NCI-H1048 (cell line): ENCODE results near the gene HSD17B8.
"Not testable (repeated sequence)": the region's sequence is repeated elsewhere in the genome, so short reads cannot be mapped to it uniquely, and the experiment has no call there.

Experiments used
- DNase-seq: peaks from one replicate; lab custom pipeline; 2025; lab: John Stamatoyannopoulos, UW

HSD17B8 gene

DNA sequence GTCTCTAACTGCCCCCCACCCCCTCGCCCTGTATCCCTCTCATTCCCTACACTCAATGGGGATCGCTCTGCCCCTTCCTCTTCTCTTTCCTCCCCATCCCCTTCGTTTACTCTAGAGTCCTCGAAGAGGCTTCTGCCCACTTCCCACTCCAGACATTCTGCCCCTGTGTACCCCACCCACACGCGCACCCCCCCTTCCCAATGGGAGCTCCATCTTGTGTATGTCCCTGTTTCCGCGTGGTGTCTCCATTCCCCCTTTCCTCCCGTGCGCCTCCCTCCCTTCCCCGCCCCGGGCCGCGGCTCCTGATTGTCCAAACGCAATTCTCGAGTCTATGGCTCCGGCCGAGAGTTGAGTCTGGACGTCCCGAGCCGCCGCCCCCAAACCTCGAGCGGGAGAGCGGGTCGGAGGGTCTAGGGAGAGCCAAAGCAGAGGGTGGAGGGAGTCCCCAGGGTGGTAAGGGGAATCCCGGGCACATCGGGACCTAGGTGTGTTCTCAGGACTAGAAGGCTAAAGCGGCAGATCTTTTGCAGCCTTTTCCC, 3.2 kb downstream of the HSD17B8 start:
- DNase-seq: no peak

DNA sequence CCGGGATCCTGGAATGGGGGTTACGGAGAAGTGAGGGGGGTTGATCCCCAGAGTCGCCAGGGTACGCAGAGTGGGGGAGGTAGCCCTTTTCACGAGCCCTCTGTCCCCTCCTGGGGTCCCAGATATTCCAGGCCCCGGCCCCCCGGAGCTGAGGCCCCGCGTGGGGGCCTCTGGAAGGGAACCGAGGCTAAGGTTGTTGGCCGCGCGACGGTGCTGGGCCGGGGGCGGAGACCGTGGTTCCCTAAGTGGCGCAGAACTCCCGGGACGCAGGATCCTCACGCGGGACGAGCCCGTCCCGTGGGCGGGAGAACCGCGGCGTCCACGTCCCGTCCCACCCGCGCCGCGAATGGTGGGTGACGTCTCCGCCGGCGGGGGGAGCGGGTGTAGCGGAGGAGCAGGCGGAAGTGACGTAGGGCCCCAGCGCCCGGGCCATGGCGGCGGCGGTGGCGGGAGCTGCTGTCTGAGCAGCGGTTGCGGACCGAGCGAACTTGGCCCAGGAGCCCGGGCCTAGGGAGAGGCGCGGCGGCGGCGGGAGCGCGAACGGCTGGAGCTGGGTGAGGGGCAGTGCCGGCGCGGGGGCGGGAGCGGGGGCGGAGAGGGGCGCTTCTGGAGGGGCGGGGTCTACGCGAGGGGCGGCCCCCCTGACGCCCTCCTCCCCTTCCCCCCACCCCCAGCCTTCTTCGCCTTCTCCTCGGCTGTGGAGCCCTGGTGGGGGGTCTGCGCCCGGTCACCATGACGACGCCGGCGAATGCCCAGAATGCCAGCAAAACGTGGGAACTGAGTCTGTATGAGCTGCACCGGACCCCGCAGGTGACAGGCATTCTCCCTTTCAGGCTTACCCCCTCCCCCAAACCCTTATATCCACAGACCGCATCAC, 3.9 kb downstream of the HSD17B8 start, which contains the start of gene RING1:
TSS of gene RING1 (plus strand) at position 410 of the 877 bp plus-strand sequence. CDS start at position 733, 323 bp downstream.
- DNase-seq: peak; percentile 72

DNA sequence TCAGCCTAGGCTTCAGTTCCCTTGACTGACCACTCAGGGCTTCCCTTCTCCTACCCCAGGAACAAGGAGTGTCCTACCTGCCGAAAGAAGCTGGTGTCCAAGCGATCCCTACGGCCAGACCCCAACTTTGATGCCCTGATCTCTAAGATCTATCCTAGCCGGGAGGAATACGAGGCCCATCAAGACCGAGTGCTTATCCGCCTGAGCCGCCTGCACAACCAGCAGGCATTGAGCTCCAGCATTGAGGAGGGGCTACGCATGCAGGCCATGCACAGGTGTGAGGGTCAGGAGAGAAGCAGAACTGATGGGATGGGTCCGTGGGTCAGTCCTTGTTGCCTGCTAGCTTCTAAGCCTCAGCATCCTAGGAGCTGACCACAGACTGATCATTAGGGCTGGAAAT, 5.4 kb downstream of the HSD17B8 start:
- no peak for DNase-seq

DNA sequence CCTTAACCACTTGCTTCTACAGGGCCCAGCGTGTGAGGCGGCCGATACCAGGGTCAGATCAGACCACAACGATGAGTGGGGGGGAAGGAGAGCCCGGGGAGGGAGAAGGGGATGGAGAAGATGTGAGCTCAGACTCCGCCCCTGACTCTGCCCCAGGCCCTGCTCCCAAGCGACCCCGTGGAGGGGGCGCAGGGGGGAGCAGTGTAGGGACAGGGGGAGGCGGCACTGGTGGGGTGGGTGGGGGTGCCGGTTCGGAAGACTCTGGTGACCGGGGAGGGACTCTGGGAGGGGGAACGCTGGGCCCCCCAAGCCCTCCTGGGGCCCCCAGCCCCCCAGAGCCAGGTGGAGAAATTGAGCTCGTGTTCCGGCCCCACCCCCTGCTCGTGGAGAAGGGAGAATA, 6.7 kb downstream of the HSD17B8 start:
- DNase-seq: no peak

DNA sequence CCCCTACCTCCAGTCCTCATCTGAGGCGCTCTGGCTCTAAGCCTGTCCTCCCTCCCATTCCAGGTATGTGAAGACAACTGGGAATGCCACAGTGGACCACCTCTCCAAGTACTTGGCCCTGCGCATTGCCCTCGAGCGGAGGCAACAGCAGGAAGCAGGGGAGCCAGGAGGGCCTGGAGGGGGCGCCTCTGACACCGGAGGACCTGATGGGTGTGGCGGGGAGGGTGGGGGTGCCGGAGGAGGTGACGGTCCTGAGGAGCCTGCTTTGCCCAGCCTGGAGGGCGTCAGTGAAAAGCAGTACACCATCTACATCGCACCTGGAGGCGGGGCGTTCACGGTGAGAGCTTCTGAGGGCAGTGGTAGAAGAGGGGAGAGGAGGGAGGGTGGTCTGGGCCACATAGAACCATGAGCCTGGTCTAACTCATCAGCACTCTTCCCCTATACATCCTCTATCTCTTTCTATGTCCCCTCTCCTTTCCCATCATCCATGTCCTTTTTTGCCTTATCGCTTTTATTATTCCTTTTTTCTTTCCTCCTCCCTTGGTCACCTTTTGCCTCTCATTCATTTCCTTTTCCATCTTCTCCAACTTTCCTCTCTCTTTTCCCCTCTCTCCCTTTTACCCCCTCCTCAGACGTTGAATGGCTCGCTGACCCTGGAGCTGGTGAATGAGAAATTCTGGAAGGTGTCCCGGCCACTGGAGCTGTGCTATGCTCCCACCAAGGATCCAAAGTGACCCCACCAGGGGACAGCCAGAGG, 7.4 kb downstream of the HSD17B8 start:
- no peak for DNase-seq

DNA sequence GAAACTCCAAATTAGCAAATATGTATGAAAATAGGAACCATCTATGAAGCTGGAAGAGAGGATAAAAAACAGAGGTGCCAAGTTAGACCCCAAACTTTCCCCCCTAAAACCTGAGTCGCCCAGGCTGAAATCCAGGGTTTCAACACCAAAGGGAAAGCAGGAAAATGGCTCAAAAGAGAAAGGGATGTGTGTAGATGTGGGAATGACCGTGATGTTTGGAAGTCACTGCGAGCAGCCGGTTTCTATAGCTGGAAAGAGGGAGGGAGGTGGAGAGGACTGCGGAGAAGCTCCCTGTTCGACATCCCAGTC, 8.4 kb downstream of the HSD17B8 start:
- DNase-seq: no peak

DNA sequence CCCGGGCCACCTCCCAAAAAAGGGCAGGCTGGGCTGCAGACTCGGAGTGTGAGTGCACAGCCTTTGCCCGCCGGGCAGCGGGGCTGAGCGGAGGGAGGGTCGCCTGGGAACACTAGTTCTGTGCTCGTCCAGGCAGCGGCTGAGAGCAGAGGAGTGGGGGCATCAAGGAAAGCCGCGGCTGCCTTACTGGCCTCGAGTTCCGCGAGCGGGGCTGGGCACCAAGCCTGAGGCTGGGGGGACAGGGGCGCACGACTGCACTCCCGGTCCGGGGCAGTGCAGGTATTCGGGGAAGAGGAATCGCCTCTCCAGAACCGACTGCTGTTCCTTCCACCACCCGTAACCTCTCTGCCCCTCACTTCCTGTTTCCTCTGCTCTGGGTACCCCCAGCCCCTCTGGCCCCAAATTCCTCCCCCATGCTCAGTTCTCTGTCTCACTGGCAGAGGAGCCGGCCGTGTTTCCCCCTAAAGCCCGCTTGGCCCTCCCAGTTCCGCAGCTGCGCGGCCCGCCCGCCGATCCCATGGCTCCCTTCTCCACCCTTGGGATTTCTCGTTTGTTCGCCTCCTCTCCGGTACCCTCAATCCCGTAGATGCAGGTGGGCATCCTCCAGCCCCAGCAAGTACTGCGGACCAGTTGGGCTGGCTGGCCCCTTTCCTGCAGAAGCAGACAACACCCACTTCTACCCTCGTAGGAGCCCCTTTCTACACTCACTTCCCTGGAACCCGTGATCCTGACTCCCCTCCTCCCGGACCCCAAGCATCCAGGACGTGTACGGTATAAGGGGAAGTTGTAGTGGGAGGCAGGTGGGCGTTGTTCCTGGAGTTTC, 8.9 kb downstream of the HSD17B8 start:
- DNase-seq: no peak

DNA sequence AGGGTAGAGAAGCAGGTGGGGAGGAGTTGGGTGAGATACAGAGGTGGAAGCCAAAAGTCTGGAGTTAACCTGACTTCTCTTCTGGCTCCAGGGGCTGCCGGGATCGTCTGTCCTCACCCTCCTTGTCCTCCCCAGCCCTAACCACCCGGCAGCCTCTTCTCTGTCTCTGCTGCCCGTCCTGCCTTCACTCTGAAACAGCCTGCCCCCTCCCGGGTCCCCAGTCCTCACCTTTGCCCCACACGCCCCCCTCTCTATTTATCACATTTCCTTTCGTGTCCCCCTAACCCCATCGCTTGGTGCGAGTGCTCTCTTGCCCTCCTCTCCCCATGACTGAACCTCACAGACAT, 9.5 kb downstream of the HSD17B8 start:
- DNase-seq: no peak

DNA sequence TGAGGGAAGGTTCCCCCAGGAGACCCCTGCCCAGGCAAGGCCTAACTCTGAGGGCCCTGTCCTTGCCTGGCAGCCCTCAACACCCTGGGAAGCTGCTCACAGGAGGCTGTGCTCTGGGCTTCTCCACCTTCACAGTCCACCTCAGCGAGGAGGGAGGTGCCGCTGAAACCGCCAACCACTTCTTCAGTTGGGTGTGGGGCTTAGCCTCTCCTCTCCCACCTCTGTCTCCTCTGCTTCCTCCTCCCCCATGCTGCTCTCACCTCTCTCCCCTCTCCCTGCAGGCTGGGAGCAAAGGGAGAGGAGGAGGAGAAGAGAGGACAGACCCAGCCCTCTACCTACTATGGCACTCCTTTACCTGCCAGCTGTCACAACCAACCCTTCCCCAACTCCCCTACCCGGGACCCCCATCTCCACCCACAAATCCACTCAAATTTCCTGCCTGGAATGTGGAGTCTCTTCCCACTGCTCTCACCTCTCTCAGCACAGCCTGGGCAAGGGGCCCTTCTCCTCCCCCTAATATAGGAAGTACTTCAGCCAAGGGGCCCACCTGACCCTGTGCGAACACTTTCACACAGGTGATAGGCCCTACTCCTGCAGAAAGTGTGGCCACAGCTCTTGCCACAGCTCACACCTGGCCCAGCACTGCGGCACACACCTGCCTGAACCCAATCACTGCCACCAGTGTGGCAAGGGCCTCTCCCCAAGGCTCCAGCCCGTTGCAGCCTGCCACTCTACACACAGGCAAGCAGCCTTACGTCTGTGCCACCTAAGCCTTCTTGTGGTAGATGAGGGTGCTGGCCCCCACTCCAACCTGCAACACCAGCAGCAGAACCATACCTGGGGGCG, 11.0 kb downstream of the HSD17B8 start:
- DNase-seq: no peak

DNA sequence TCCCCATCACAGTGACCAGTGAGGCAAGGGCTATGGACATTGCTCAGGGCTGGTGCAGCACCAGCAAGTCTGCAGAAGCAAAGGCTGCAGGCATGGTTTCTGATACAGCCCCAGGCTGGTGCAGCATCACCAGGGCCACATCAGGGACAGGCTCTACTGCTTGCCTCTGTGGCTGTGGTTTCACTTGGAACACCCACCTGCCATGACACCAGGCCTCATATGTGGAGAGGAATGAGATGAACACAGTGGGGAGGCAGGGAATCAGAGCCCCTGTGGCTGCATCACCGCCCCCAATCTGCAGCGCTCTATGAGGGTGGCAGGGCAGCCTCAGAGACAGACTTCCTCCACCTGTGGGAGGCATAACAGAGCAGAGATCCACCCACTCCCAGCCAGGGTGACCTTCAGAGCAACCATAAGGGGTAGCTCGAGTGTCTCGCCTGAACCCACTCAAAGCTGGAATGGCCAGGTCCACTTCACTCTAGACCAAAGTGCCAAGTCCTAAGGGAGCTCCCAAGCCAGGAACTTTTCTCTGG, 11.7 kb downstream of the HSD17B8 start:
- DNase-seq: no peak

DNA sequence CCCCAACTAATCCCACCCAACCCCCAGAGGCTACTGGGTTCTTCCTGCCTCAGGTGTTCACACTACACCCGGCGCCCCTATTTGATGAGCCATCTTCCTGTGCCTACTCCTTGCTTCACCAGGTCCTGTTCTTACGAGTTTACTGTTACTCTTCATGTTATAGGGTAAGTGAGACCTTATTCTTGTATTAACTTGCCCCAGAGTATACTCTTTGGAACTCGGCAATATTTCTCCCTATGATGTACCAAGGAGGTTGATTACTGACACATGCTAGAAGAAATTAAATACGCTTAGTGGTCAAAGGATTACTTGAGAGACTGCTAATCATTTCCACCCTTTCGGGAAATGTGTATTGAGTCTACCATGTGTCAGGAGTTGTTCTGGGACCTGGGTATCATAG, 12.8 kb downstream of the HSD17B8 start:
- DNase-seq: no peak

DNA sequence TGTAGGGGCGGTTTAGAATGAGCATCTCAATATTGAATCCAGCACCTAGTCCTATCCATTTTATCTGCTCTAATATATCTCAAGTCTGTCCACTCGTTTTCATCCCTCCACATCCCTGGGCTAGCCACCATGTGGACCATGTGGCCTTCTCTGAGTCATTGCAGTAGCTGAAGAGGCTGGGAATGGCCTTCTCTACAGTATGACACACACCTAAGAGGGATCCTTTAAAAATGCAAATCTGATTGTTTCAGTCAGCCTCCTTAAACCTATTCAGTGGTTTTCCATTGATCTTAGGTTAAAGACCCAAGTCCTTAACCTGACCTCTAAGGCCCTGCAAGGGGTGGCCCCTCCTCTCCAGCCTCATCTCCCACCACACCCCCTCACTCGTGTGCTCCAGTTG, 13.2 kb downstream of the HSD17B8 start:
- no peak for DNase-seq

DNA sequence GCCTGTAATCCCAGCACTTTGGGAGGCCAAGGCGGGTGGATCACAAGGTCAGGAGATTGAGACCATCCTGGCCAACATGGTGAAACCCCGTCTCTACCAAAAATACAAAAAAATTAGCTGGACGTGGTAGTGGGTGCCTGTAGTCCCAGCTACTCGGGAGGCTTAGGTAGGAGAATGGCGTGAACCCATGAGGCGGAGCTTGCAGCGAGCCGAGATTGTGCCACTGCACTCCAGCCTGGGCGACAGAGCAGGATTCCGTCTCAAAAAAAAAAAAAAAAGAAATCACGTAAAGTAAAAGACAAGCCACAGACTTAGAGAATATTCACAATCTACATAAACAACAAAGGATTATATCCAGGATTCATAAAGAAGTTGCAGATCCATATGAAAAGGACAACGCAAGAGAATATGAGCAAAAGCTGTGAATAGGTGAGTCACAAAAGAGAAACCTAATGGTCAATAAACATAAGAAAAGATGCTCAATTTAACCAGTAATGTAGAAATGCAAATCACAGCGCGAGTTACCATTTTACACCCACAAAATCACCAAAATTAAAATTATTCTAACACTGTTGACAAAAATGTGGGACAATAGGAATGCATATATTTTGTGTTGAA, 22.2 kb downstream of the HSD17B8 start:
- not testable (repeated sequence) for DNase-seq

DNA sequence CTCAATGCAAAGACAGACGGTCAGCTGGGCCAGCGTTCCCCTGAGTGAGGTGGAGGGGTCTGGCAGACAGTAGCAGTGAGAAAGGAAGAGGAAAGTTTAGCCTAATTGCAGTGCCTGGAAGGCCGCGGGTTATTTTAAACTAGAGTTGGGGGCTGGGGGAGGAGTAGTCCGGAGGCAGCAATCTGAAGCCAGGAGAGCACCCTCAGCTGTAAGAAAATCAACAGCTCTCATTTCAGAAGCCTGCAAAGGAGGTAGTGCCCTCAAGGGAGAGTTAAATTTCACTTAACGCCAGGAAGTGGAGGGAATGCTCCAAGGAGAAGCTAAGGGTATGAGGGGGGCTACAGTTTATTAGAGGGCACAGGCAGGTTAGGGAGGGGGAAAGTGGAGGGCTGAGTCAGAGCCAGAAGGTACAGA, 30.8 kb downstream of the HSD17B8 start:
- DNase-seq: no peak

DNA sequence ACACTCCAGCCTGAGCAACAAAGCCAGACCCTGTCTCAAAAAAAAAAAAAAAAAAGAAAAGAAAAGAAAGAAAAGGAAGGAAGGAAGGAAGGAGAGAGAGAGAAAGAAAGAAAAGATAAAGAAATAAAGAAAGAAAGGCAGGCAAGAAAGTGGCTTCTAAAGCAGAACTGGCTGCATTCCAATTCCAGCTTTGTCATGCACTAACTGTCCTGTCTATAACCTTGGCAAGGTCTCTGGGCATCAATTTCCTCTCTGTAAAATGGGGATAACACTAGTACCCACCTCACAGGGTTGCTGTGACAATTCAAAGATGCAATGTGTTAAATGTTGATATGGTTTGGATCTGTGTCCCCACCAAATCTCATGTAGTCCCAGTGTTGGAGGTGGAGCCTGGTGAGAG, 31.9 kb downstream of the HSD17B8 start:
- DNase-seq: no peak

DNA sequence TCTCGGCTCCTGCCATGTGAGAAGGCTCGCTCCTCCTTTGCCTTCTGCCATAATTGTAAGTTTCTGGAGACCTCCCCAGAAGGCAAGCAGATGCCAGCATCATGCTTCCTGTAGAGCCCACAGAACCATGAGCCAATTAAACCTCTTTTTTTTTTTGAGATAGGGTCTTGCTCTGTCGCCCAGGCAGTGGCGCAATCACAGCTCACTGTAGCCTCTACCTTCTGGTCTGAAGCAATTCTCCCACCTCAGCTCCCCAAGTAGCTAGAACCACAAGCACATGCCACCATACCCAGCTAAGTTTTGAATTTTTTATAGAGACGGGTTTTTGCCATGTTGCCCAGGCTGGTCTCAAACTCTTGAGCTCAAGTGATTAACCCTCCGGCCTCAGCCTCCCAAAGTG, 32.4 kb downstream of the HSD17B8 start:
- no peak for DNase-seq

DNA sequence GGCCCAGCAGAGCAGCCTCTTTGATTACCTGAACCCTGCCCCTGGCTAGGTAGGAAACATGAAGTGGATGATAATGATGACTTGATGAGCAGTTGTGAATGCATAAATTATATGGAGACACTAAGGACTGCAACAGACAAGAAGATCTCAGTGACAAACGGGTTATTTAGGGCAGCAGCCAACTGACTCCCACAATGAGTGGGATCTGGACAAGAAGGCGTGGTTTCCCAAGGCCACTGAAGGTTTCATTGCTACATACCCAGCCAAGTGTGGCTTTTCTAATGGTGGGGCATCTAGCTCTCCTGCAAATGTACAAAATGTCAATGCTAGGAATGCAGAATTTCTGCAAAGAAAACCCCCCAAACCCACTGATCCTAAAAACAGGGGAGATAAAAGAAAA, 33.3 kb downstream of the HSD17B8 start:
- DNase-seq: no peak

DNA sequence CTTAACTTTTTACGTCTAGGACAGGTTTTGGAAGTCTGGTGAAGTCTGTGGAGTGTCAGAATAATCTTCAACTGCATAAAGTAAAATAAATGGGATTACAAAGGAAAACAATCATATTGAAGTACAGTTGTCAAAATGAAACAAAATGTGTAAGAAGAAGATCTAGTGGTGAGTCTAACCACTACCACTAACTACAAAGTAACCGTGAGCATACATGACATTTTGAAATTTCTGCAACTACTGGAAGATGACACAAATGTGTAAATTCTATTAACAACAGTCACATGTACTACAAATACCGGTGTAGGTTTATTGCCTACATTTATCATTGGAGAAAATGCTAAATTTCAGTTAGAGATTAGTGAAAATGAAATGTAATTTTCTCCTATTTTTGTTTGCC, 37.5 kb downstream of the HSD17B8 start:
- DNase-seq: no peak

DNA sequence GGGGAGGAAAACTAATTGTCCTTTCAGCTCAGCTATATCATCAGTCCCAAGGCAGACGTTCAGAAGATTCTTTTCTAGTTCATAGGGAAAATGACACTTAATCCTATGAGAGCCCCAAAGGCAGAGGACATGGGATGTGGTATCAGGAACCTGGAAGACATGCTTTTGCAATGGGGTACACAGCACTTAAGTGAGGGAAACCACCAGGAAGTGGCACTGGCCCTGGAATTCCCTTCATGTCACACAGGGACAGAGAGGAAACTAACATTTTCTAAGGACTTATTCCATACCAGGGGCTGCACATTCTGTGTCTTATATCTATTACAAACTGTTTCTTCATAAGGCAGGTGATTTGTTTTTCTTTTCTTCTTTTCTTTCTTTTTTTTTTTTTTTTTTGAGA, 39.0 kb downstream of the HSD17B8 start:
- DNase-seq: no peak

DNA sequence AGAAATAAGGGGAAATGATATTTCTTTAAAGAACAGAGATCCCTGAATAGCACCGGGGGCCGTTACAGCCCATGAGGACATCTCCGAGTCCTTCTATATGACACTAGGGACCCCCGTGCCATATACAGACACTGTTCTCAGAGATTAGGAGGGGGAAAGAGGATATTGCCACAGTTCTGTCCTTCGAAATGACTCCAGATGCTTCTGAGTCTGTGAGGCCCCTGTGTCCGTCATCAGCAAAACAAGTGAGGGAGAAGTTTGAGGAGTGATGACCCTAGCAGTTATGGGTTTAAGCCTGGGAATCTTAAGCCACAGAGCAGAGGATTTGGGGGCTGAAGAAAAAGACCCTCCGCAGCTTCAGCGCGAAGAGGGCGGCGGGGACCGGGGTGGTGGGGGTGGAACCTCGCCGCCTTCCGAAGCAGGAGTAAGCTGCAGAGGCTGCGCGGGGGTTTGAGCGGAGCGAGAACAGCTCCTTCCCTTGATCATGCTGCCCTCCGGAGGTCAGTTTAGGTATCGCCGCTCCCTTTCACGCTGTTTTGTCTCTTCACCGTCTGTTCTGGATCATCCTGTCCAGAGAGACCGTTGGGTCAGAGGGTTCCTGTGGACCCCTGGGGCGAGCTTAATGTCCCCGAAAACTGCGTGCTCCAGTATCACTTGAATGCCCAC, 43.7 kb downstream of the HSD17B8 start:
- peak; percentile 72 for DNase-seq
